SU-DHL-6 (cell line): ENCODE data around the gene SDCBP2.

Experiments used
- H2AFZ ChIP-seq: fragments of 200-600 bp; sonication (generic); 2 replicates; pipeline ENCODE4 v1.6.1; 2014; ENCODE audit warnings: low read depth, mild to moderate bottlenecking, moderate library complexity, mixed read lengths, antibody characterized with exemption, low read length; ENCODE audit not compliant: severe bottlenecking
- H3F3A ChIP-seq: fragments of 200-600 bp; shearing (Covaris generic); 2 replicates; pipeline ENCODE4 v1.6.0; 2016; ENCODE audit warnings: antibody characterized with exemption, mild to moderate bottlenecking; ENCODE audit not compliant: insufficient read depth
- H3K27ac ChIP-seq: fragments of 200-600 bp; sonication (generic); 2 replicates; pipeline ENCODE4 v1.5.1; 2016; ENCODE audit warnings: low read depth, mild to moderate bottlenecking, low read length, moderate library complexity, mixed read lengths
- H3K27me3 ChIP-seq: fragments of 200-600 bp; sonication (generic), shearing (Covaris generic); 2 replicates; pipeline ENCODE4 v1.6.0; 2014; ENCODE audit warnings: mild to moderate bottlenecking, low read length
- H3K36me3 ChIP-seq: fragments of 200-600 bp; sonication (generic); 2 replicates; pipeline ENCODE4 v1.6.1; 2014; ENCODE audit warnings: mild to moderate bottlenecking, low read length, mixed read lengths
- H3K4me2 ChIP-seq: fragments of 300-600, 200-600 bp; shearing (Covaris generic), sonication (generic); 2 replicates; pipeline ENCODE4 v1.6.0; 2014; ENCODE audit warnings: low read length, low read depth, mild to moderate bottlenecking; ENCODE audit not compliant: poor library complexity, severe bottlenecking
- H3K4me3 ChIP-seq: fragments of 200-600 bp; sonication (generic); 2 replicates; pipeline ENCODE4 v1.5.1; 2014; ENCODE audit warnings: antibody characterized with exemption, low read length, mild to moderate bottlenecking, mixed read lengths; ENCODE audit not compliant: insufficient read depth, poor library complexity, severe bottlenecking
- H3K79me2 ChIP-seq: fragments of 200-600 bp; sonication (generic); 2 replicates; pipeline ENCODE4 v1.6.1; 2014; ENCODE audit warnings: mild to moderate bottlenecking, low read length, moderate library complexity; ENCODE audit not compliant: insufficient read depth
- H3K9ac ChIP-seq: fragments of 200-600 bp; sonication (generic); 2 replicates; pipeline ENCODE4 v1.7.0; 2014; ENCODE audit warnings: mild to moderate bottlenecking, low read length
- H3K9me2 ChIP-seq: fragments of 200-600 bp; sonication (generic); replicated peaks from 2 replicates; pipeline ENCODE4 v1.6.1; 2014; ENCODE audit warnings: low read length; ENCODE audit not compliant: insufficient read depth
- H3K9me3 ChIP-seq: fragments of 200-600 bp; sonication (generic); 2 replicates; pipeline ENCODE4 v1.6.1; 2014; ENCODE audit warnings: low read length, mixed read lengths; ENCODE audit not compliant: insufficient read depth
- H4K20me1 ChIP-seq: fragments of 200-600 bp; sonication (generic); 2 replicates; pipeline ENCODE4 v1.6.1; 2014; ENCODE audit warnings: low read depth, mild to moderate bottlenecking, antibody characterized with exemption, low read length, moderate library complexity, mixed read lengths
- CTCF ChIP-seq: fragments of 200-600 bp; sonication (generic); IDR thresholded peaks from one replicate; pipeline ENCODE4 v1.5.1; 2017; ENCODE audit warnings: antibody characterized with exemption, mild to moderate bottlenecking, low read length, moderate library complexity; ENCODE audit not compliant: insufficient read depth, poor library complexity, severe bottlenecking
- EZH2phosphoT487 ChIP-seq: fragments of 200-600 bp; sonication (generic), shearing (Covaris generic); conservative IDR thresholded peaks from 2 replicates; pipeline ENCODE4 v1.6.1; 2018; ENCODE audit warnings: mild to moderate bottlenecking, antibody characterized with exemption, low read length, moderate library complexity, mixed read lengths

SDCBP2 gene

GRCh38 chr20:1371830-1372539, 43.0 kb upstream of the SDCBP2 start:
- Histone ChIP-seq H3K9me2 (no peaks in the 10 kb centered on the region), H3K79me2 (peaks cover 23% of the 10 kb centered on the region)

GRCh38 chr20:1371202-1371782, 42.4 kb upstream of the SDCBP2 start:
- Histone ChIP-seq H3K9me2 (no peaks in the 10 kb centered on the region), H3K27ac (no peak overlapping the region), H3K9ac (no peak overlapping the region), H4K20me1 (peaks cover 5% of the 10 kb centered on the region; the same call in 1 of the 2 replicates), H3K4me2 (no peak overlapping the region), H3K4me3 (no peak overlapping the region), H3K27me3 (no peaks in the 10 kb centered on the region), H3F3A (no peaks in the 10 kb centered on the region), H3K79me2 (peaks cover 17% of the 10 kb centered on the region), H3K36me3 (0 out of 2 replicates have a peak, but pooled peaks cover 7% of the 10 kb centered on the region), H2AFZ (no peak overlapping the region), H3K9me3 (no peaks in the 10 kb centered on the region)
- TF ChIP-seq CTCF (no peak), EZH2phosphoT487 (no peak)

More at GRCh38 chr20:1371830-1372539, 43.0 kb upstream of the SDCBP2 start:
- Histone ChIP-seq H4K20me1 (peaks cover 7% of the 10 kb centered on the region; the same call in 1 of the 2 replicates), H3K9me3 (no peaks in the 10 kb centered on the region), H3K9ac (no peak overlapping the region), H3K27ac (no peak overlapping the region), H3F3A (no peaks in the 10 kb centered on the region), H3K4me2 (no peak overlapping the region), H3K36me3 (0 out of 2 replicates have a peak, but pooled peaks cover 7% of the 10 kb centered on the region), H3K27me3 (no peaks in the 10 kb centered on the region), H3K4me3 (no peak overlapping the region), H2AFZ (no peak overlapping the region)
- TF ChIP-seq EZH2phosphoT487 (no peak), CTCF (no peak)

GRCh38 chr20:1370548-1371110, 41.7 kb upstream of the SDCBP2 start:
- TF ChIP-seq EZH2phosphoT487 = no peak
- TF ChIP-seq CTCF = no peak
- H3K27ac ChIP-seq = no peak overlapping the region
- H3K27me3 ChIP-seq = no peaks in the 10 kb centered on the region
- H3K9me3 ChIP-seq = no peaks in the 10 kb centered on the region
- H3K9me2 ChIP-seq = no peaks in the 10 kb centered on the region
- no peak overlapping the region for H2AFZ ChIP-seq
- H3K36me3 ChIP-seq = 0 out of 2 replicates have a peak, but pooled peaks cover 7% of the 10 kb centered on the region
- no peaks in the 10 kb centered on the region for H3F3A ChIP-seq
- H3K4me2 ChIP-seq = no peak overlapping the region
- H3K9ac ChIP-seq = no peak overlapping the region
- no peak overlapping the region for H3K4me3 ChIP-seq
- H3K79me2 ChIP-seq = peaks cover 10% of the 10 kb centered on the region; the same call in 1 of the 2 replicates
- H4K20me1 ChIP-seq = no peaks in the 10 kb centered on the region
